PC-3 (cell line): ENCODE data around the gene ZNF407.

Experiments
- EZH2 ChIP-seq: fragments of 300-600 bp; sonication (generic); IDR thresholded peaks from one replicate; pipeline ENCODE4 v1.6.1; 2017; ENCODE audit warnings: antibody characterized with exemption, mild to moderate bottlenecking, low read length; ENCODE audit not compliant: unreplicated experiment
- TF ChIP-seq, protein P1 (sequence below): fragments of 300-600 bp; sonication (generic); conservative IDR thresholded peaks from 2 replicates; pipeline ENCODE4 v1.5.1; 2017; ENCODE audit warnings: antibody characterized with exemption, low read depth, mild to moderate bottlenecking, low read length

- TF ChIP-seq, protein P1, sequence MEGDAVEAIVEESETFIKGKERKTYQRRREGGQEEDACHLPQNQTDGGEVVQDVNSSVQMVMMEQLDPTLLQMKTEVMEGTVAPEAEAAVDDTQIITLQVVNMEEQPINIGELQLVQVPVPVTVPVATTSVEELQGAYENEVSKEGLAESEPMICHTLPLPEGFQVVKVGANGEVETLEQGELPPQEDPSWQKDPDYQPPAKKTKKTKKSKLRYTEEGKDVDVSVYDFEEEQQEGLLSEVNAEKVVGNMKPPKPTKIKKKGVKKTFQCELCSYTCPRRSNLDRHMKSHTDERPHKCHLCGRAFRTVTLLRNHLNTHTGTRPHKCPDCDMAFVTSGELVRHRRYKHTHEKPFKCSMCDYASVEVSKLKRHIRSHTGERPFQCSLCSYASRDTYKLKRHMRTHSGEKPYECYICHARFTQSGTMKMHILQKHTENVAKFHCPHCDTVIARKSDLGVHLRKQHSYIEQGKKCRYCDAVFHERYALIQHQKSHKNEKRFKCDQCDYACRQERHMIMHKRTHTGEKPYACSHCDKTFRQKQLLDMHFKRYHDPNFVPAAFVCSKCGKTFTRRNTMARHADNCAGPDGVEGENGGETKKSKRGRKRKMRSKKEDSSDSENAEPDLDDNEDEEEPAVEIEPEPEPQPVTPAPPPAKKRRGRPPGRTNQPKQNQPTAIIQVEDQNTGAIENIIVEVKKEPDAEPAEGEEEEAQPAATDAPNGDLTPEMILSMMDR = no peak
- TF ChIP-seq EZH2 = no peak
Observed at GRCh38 chr18:74645679-74646078, 48.0 kb downstream of the ZNF407 start.
